ENCODE measurements around the gene SH3GLB1.

Gene SH3GLB1

DNA sequence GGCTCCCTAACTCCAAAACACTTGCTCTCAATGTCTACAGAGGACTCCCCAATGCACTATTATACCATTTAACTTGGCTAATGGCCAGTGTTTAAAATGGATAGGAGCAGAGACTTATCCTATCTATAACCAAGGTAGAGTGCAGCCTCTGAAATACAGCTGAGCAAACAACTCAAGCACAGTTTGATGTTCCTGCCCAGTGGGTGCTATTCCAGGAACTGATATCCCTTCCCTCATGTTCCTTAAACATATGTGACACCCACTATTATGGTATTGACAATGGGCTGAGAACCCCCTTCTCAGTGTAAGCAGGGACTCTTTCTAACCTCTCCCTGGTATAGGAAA, 51.7 kb downstream of the SH3GLB1 start:
- H3K27me3 ChIP-seq (ENCODE audit: control insufficient read depth in 1 of 2, insufficient read depth in 2 of 2, low read length in 2 of 2), result no peaks in the 10 kb centered on the region
- H3K4me3 ChIP-seq (ENCODE audit: low read length in 2 of 2), result no peak overlapping the region
- H3K4me1 ChIP-seq (ENCODE audit: control insufficient read depth, insufficient read depth, low read length), result peaks cover 3% of the 10 kb centered on the region
- H3K27ac ChIP-seq (ENCODE audit: low read length), result no peak overlapping the region
- no peak overlapping the region for H3K9ac ChIP-seq (ENCODE audit: low read length in 2 of 2)
- H3K9me3 ChIP-seq (ENCODE audit: control insufficient read depth in 2 of 2, low read length in 2 of 2), result no peaks in the 10 kb centered on the region
- no peaks in the 10 kb centered on the region for H3K36me3 ChIP-seq (ENCODE audit: control insufficient read depth in 2 of 2, insufficient read depth in 2 of 2, low read length in 2 of 2)

GRCh38 chr1:86757272-86757984, 53.1 kb downstream of the SH3GLB1 start:
- Histone ChIP-seq H3K27ac (ENCODE audit: low read length) (peak overlapping the region; percentile 46), H3K4me1 (ENCODE audit: control insufficient read depth, insufficient read depth, low read length) (peaks cover 3% of the 10 kb centered on the region), H3K36me3 (ENCODE audit: control insufficient read depth in 2 of 2, insufficient read depth in 2 of 2, low read length in 2 of 2) (no peaks in the 10 kb centered on the region), H3K27me3 (ENCODE audit: control insufficient read depth in 1 of 2, insufficient read depth in 2 of 2, low read length in 2 of 2) (no peaks in the 10 kb centered on the region), H3K9me3 (ENCODE audit: control insufficient read depth in 2 of 2, low read length in 2 of 2) (no peaks in the 10 kb centered on the region), H3K9ac (ENCODE audit: low read length in 2 of 2) (no peak overlapping the region), H3K4me3 (ENCODE audit: low read length in 2 of 2) (peak overlapping the region in 1 of 2 donors; percentile 8)

- Histone ChIP-seq H3K36me3 (ENCODE audit: control insufficient read depth in 2 of 2, insufficient read depth in 2 of 2, low read length in 2 of 2) (no peaks in the 10 kb centered on the region), H3K27ac (ENCODE audit: low read length) (no peak overlapping the region)
Observed at GRCh38 chr1:86758570-86758969, 54.2 kb downstream of the SH3GLB1 start.

GRCh38 chr1:86760199-86760598, 55.8 kb downstream of the SH3GLB1 start:
- no peak overlapping the region for H3K4me3 ChIP-seq (ENCODE audit: low read length in 2 of 2)
- no peaks in the 10 kb centered on the region for H3K27me3 ChIP-seq (ENCODE audit: control insufficient read depth in 1 of 2, insufficient read depth in 2 of 2, low read length in 2 of 2)
- H3K36me3 ChIP-seq (ENCODE audit: control insufficient read depth in 2 of 2, insufficient read depth in 2 of 2, low read length in 2 of 2), result no peaks in the 10 kb centered on the region
- peaks cover 3% of the 10 kb centered on the region for H3K4me1 ChIP-seq (ENCODE audit: control insufficient read depth, insufficient read depth, low read length)
- no peak overlapping the region for H3K9ac ChIP-seq (ENCODE audit: low read length in 2 of 2)
- H3K27ac ChIP-seq (ENCODE audit: low read length), result no peak overlapping the region
- no peaks in the 10 kb centered on the region for H3K9me3 ChIP-seq (ENCODE audit: control insufficient read depth in 2 of 2, low read length in 2 of 2)

More at GRCh38 chr1:86758570-86758969, 54.2 kb downstream of the SH3GLB1 start:
- Histone ChIP-seq H3K4me1 (ENCODE audit: control insufficient read depth, insufficient read depth, low read length) (peaks cover 3% of the 10 kb centered on the region), H3K27me3 (ENCODE audit: control insufficient read depth in 1 of 2, insufficient read depth in 2 of 2, low read length in 2 of 2) (no peaks in the 10 kb centered on the region), H3K9me3 (ENCODE audit: control insufficient read depth in 2 of 2, low read length in 2 of 2) (no peaks in the 10 kb centered on the region), H3K4me3 (ENCODE audit: low read length in 2 of 2) (no peak overlapping the region), H3K9ac (ENCODE audit: low read length in 2 of 2) (no peak overlapping the region)

GRCh38 chr1:86762336-86762735, 58.0 kb downstream of the SH3GLB1 start:
- Histone ChIP-seq H3K27ac (ENCODE audit: low read length) (no peak overlapping the region), H3K9me3 (ENCODE audit: control insufficient read depth in 2 of 2, low read length in 2 of 2) (no peaks in the 10 kb centered on the region), H3K36me3 (ENCODE audit: control insufficient read depth in 2 of 2, insufficient read depth in 2 of 2, low read length in 2 of 2) (no peaks in the 10 kb centered on the region), H3K4me1 (ENCODE audit: control insufficient read depth, insufficient read depth, low read length) (peaks cover 3% of the 10 kb centered on the region), H3K4me3 (ENCODE audit: low read length in 2 of 2) (no peak overlapping the region), H3K9ac (ENCODE audit: low read length in 2 of 2) (no peak overlapping the region), H3K27me3 (ENCODE audit: control insufficient read depth in 1 of 2, insufficient read depth in 2 of 2, low read length in 2 of 2) (no peaks in the 10 kb centered on the region)

DNA sequence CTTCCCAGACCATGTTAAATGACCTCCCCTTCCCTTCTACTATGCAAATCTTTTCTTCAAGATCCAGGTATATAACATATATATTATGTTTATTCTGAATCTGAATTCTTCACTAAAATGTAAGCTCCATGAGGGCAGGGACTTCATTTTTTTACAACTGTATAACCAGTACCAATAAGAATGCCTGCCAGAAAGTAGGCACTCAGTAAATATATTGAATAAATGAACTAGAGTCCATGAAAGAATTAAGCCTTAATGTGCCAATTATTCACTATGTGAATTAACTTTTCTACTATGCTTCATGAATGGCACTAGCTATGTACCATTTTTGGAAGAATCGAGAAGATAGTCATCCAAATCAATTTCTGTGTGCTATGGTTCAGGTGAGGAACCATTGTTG, 60.1 kb downstream of the SH3GLB1 start:
- no peaks in the 10 kb centered on the region for H3K27me3 ChIP-seq (ENCODE audit: control insufficient read depth in 1 of 2, insufficient read depth in 2 of 2, low read length in 2 of 2)
- no peaks in the 10 kb centered on the region for H3K36me3 ChIP-seq (ENCODE audit: control insufficient read depth in 2 of 2, insufficient read depth in 2 of 2, low read length in 2 of 2)
- H3K9ac ChIP-seq (ENCODE audit: low read length in 2 of 2), result no peak overlapping the region
- no peak overlapping the region for H3K4me3 ChIP-seq (ENCODE audit: low read length in 2 of 2)
- peaks cover 0 to 3% of the 10 kb centered on the region in 2 donors for H3K9me3 ChIP-seq (ENCODE audit: control insufficient read depth in 2 of 2, low read length in 2 of 2)
- no peaks in the 10 kb centered on the region for H3K4me1 ChIP-seq (ENCODE audit: control insufficient read depth, insufficient read depth, low read length)
- H3K27ac ChIP-seq (ENCODE audit: low read length), result no peak overlapping the region

- H3K27ac ChIP-seq (ENCODE audit: low read length), result no peak overlapping the region
- H3K4me1 ChIP-seq (ENCODE audit: control insufficient read depth, insufficient read depth, low read length), result no peaks in the 10 kb centered on the region
- H3K27me3 ChIP-seq (ENCODE audit: control insufficient read depth in 1 of 2, insufficient read depth in 2 of 2, low read length in 2 of 2), result no peaks in the 10 kb centered on the region
- no peak overlapping the region for H3K9ac ChIP-seq (ENCODE audit: low read length in 2 of 2)
- no peak overlapping the region for H3K4me3 ChIP-seq (ENCODE audit: low read length in 2 of 2)
- peaks cover 0 to 3% of the 10 kb centered on the region in 2 donors for H3K9me3 ChIP-seq (ENCODE audit: control insufficient read depth in 2 of 2, low read length in 2 of 2)
- no peaks in the 10 kb centered on the region for H3K36me3 ChIP-seq (ENCODE audit: control insufficient read depth in 2 of 2, insufficient read depth in 2 of 2, low read length in 2 of 2)
Observed at GRCh38 chr1:86765073-86765472, 60.7 kb downstream of the SH3GLB1 start.

GRCh38 chr1:86765674-86766073, 61.3 kb downstream of the SH3GLB1 start:
- Histone ChIP-seq H3K4me3 (ENCODE audit: low read length in 2 of 2) (no peak overlapping the region), H3K36me3 (ENCODE audit: control insufficient read depth in 2 of 2, insufficient read depth in 2 of 2, low read length in 2 of 2) (no peaks in the 10 kb centered on the region), H3K4me1 (ENCODE audit: control insufficient read depth, insufficient read depth, low read length) (no peaks in the 10 kb centered on the region), H3K9ac (ENCODE audit: low read length in 2 of 2) (no peak overlapping the region), H3K9me3 (ENCODE audit: control insufficient read depth in 2 of 2, low read length in 2 of 2) (peaks cover 0 to 3% of the 10 kb centered on the region in 2 donors), H3K27me3 (ENCODE audit: control insufficient read depth in 1 of 2, insufficient read depth in 2 of 2, low read length in 2 of 2) (no peaks in the 10 kb centered on the region), H3K27ac (ENCODE audit: low read length) (no peak overlapping the region)

- Histone ChIP-seq H3K9me3 (ENCODE audit: control insufficient read depth in 2 of 2, low read length in 2 of 2) (peaks cover 0 to 3% of the 10 kb centered on the region in 2 donors), H3K4me1 (ENCODE audit: control insufficient read depth, insufficient read depth, low read length) (no peaks in the 10 kb centered on the region)
Observed at GRCh38 chr1:86768554-86768953, 64.2 kb downstream of the SH3GLB1 start.

DNA sequence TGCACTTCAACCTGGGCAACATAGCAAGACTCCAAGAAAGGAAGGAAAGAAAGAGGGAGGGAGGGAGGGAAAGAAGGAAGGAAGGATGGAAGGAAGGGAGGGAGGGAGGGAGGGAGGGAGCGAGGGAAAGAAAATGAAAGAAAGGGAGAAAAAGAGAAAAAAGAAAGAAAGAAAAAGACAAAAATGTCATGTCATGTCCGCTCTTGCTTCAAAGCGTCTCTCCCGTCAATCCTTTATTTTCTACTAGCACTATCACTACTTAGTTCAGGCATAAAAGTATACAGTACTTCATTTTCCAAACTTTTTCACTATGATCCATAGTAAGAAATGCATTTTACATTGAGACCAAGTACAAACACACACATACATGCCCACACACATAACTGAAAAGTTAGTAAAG, 64.7 kb downstream of the SH3GLB1 start:
- no peaks in the 10 kb centered on the region for H3K27me3 ChIP-seq (ENCODE audit: control insufficient read depth in 1 of 2, insufficient read depth in 2 of 2, low read length in 2 of 2)
- no peak overlapping the region for H3K9ac ChIP-seq (ENCODE audit: low read length in 2 of 2)
- no peaks in the 10 kb centered on the region for H3K36me3 ChIP-seq (ENCODE audit: control insufficient read depth in 2 of 2, insufficient read depth in 2 of 2, low read length in 2 of 2)
- no peak overlapping the region for H3K4me3 ChIP-seq (ENCODE audit: low read length in 2 of 2)
- H3K9me3 ChIP-seq (ENCODE audit: control insufficient read depth in 2 of 2, low read length in 2 of 2), result peaks cover 0 to 3% of the 10 kb centered on the region in 2 donors
- peaks cover 3% of the 10 kb centered on the region for H3K4me1 ChIP-seq (ENCODE audit: control insufficient read depth, insufficient read depth, low read length)
- H3K27ac ChIP-seq (ENCODE audit: low read length), result no peak overlapping the region

More at GRCh38 chr1:86768554-86768953, 64.2 kb downstream of the SH3GLB1 start:
- no peak overlapping the region for H3K9ac ChIP-seq (ENCODE audit: low read length in 2 of 2)
- no peak overlapping the region for H3K27ac ChIP-seq (ENCODE audit: low read length)
- H3K27me3 ChIP-seq (ENCODE audit: control insufficient read depth in 1 of 2, insufficient read depth in 2 of 2, low read length in 2 of 2), result no peaks in the 10 kb centered on the region
- H3K36me3 ChIP-seq (ENCODE audit: control insufficient read depth in 2 of 2, insufficient read depth in 2 of 2, low read length in 2 of 2), result no peaks in the 10 kb centered on the region
- H3K4me3 ChIP-seq (ENCODE audit: low read length in 2 of 2), result no peak overlapping the region
